ENCODE measurements around the gene C18orf63. TPM values are rescaled to one million over a fixed set of nuclear protein-coding genes. Genes with fewer than 3 reads are reported as not detected.

The C18orf63 gene
- polyA plus RNA-seq, 1 donor from 2014 or later, result not detected

- no peak overlapping the region for H2AFZ ChIP-seq (ENCODE audit: low read depth, low read length)
- H3K36me3 ChIP-seq (ENCODE audit: insufficient read depth, low read length), result no peaks in the 10 kb centered on the region
- no peak overlapping the region for H3K9ac ChIP-seq (ENCODE audit: low read length)
- no peak overlapping the region for H3K4me3 ChIP-seq (ENCODE audit: low read length)
- H3K27ac ChIP-seq (ENCODE audit: low read length), result no peak overlapping the region
- H3F3A ChIP-seq (ENCODE audit: insufficient read depth, low read length, poor library complexity, severe bottlenecking), result no peaks in the 10 kb centered on the region
- no peaks in the 10 kb centered on the region for H3K27me3 ChIP-seq (ENCODE audit: insufficient read depth, low read depth, low read length)
- TF ChIP-seq EP300 (conservative IDR thresholded peaks at IDR 0.05; ENCODE audit: poor library complexity, severe bottlenecking), result no peak
- TF ChIP-seq, protein P1, sequence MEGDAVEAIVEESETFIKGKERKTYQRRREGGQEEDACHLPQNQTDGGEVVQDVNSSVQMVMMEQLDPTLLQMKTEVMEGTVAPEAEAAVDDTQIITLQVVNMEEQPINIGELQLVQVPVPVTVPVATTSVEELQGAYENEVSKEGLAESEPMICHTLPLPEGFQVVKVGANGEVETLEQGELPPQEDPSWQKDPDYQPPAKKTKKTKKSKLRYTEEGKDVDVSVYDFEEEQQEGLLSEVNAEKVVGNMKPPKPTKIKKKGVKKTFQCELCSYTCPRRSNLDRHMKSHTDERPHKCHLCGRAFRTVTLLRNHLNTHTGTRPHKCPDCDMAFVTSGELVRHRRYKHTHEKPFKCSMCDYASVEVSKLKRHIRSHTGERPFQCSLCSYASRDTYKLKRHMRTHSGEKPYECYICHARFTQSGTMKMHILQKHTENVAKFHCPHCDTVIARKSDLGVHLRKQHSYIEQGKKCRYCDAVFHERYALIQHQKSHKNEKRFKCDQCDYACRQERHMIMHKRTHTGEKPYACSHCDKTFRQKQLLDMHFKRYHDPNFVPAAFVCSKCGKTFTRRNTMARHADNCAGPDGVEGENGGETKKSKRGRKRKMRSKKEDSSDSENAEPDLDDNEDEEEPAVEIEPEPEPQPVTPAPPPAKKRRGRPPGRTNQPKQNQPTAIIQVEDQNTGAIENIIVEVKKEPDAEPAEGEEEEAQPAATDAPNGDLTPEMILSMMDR (IDR thresholded peaks at IDR 0.05; ENCODE audit: poor library complexity, severe bottlenecking), result no peak
- no peak for TF ChIP-seq EZH2 (IDR thresholded peaks at IDR 0.05; ENCODE audit: borderline replicate concordance, insufficient read depth, low read length, poor library complexity, severe bottlenecking)
- TF ChIP-seq TAF1 (IDR thresholded peaks at IDR 0.05; ENCODE audit: low read depth), result no peak
- no peak for TF ChIP-seq MXI1 (conservative IDR thresholded peaks at IDR 0.05; ENCODE audit: poor library complexity, severe bottlenecking)
- no peak for TF ChIP-seq RAD21 (conservative IDR thresholded peaks at IDR 0.05)
- TF ChIP-seq, protein P2, sequence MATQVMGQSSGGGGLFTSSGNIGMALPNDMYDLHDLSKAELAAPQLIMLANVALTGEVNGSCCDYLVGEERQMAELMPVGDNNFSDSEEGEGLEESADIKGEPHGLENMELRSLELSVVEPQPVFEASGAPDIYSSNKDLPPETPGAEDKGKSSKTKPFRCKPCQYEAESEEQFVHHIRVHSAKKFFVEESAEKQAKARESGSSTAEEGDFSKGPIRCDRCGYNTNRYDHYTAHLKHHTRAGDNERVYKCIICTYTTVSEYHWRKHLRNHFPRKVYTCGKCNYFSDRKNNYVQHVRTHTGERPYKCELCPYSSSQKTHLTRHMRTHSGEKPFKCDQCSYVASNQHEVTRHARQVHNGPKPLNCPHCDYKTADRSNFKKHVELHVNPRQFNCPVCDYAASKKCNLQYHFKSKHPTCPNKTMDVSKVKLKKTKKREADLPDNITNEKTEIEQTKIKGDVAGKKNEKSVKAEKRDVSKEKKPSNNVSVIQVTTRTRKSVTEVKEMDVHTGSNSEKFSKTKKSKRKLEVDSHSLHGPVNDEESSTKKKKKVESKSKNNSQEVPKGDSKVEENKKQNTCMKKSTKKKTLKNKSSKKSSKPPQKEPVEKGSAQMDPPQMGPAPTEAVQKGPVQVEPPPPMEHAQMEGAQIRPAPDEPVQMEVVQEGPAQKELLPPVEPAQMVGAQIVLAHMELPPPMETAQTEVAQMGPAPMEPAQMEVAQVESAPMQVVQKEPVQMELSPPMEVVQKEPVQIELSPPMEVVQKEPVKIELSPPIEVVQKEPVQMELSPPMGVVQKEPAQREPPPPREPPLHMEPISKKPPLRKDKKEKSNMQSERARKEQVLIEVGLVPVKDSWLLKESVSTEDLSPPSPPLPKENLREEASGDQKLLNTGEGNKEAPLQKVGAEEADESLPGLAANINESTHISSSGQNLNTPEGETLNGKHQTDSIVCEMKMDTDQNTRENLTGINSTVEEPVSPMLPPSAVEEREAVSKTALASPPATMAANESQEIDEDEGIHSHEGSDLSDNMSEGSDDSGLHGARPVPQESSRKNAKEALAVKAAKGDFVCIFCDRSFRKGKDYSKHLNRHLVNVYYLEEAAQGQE (IDR thresholded peaks at IDR 0.05; ENCODE audit: borderline replicate concordance), result no peak
- no peak for TF ChIP-seq SMC3 (conservative IDR thresholded peaks at IDR 0.05; ENCODE audit: poor library complexity)
- no peak for TF ChIP-seq POLR2AphosphoS5 (IDR thresholded peaks at IDR 0.05)
- no peaks in the 10 kb centered on the region for H4K20me1 ChIP-seq (ENCODE audit: insufficient read depth)
- H3K79me2 ChIP-seq (replicated peaks; ENCODE audit: insufficient read depth, low read length), result no peaks in the 10 kb centered on the region
- H3K9me2 ChIP-seq (ENCODE audit: insufficient read depth, low read length), result no peaks in the 10 kb centered on the region
- H3K4me2 ChIP-seq (ENCODE audit: low read length), result no peak overlapping the region
- no peaks in the 10 kb centered on the region for H3K9me3 ChIP-seq (ENCODE audit: low read length)
Observed at GRCh38 chr18:74283646-74284045, 32.0 kb upstream of the C18orf63 start.

DNA sequence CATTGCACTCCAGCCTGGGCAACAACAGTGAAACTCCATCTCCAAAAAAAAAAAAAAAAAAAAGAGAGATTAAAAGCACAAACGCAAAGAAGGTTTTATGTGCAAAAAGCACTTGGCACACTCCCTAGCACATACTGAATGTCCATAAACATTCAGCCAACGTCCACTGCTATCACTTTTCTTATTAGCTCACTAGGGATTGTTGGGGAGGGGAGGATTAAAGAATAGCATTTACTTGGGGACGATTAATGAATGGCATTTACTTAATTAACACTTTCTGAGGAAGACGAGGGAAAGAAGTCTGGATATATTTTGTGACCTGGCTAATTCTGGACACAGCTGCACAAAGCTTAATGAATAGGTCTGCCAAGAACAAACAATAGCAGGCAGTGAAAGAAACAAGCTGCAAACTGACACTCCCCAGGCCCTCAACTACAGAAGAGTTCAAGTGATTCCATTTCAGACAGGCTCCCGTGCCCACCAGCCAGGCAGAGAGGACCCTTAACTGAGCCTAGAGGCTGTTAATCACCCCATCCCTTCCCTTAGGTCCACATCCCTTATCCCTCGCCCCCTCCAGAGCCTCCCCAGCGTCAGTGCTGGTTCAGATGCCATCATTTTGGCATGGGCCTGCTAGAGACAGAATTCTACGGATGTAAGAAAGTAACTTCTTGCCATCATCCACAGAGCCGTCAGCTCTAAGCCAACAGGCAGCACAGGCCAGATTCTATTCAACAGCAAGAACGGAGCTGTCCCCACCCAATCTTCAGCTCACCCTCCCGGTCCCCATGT, 31.3 kb upstream of the C18orf63 start:
- Histone ChIP-seq H3K79me2 (replicated peaks; ENCODE audit: insufficient read depth, low read length) (no peaks in the 10 kb centered on the region), H3K4me2 (ENCODE audit: low read length) (no peak overlapping the region), H3K9me2 (ENCODE audit: insufficient read depth, low read length) (no peaks in the 10 kb centered on the region), H3K9ac (ENCODE audit: low read length) (no peak overlapping the region), H3F3A (ENCODE audit: insufficient read depth, low read length, poor library complexity, severe bottlenecking) (no peaks in the 10 kb centered on the region), H3K4me3 (ENCODE audit: low read length) (no peak overlapping the region), H3K36me3 (ENCODE audit: insufficient read depth, low read length) (no peaks in the 10 kb centered on the region), H3K9me3 (ENCODE audit: low read length) (no peaks in the 10 kb centered on the region), H3K27ac (ENCODE audit: low read length) (no peak overlapping the region), H2AFZ (ENCODE audit: low read depth, low read length) (no peak overlapping the region), H3K27me3 (ENCODE audit: insufficient read depth, low read depth, low read length) (no peaks in the 10 kb centered on the region), H4K20me1 (ENCODE audit: insufficient read depth) (no peaks in the 10 kb centered on the region)
- TF ChIP-seq RAD21 (conservative IDR thresholded peaks at IDR 0.05), result no peak
- TF ChIP-seq MXI1 (conservative IDR thresholded peaks at IDR 0.05; ENCODE audit: poor library complexity, severe bottlenecking), result no peak
- no peak for TF ChIP-seq EZH2 (IDR thresholded peaks at IDR 0.05; ENCODE audit: borderline replicate concordance, insufficient read depth, low read length, poor library complexity, severe bottlenecking)
- no peak for TF ChIP-seq POLR2AphosphoS5 (IDR thresholded peaks at IDR 0.05)
- no peak for TF ChIP-seq EP300 (conservative IDR thresholded peaks at IDR 0.05; ENCODE audit: poor library complexity, severe bottlenecking)
- TF ChIP-seq, protein P2 (IDR thresholded peaks at IDR 0.05; ENCODE audit: borderline replicate concordance), result no peak
- TF ChIP-seq TAF1 (IDR thresholded peaks at IDR 0.05; ENCODE audit: low read depth), result no peak
- TF ChIP-seq SMC3 (conservative IDR thresholded peaks at IDR 0.05; ENCODE audit: poor library complexity), result no peak
- TF ChIP-seq, protein P1 (IDR thresholded peaks at IDR 0.05; ENCODE audit: poor library complexity, severe bottlenecking), result no peak

Data from neural cell (in vitro differentiated cells).